BJ (cell line): Measurements from ENCODE around the gene PRUNE1. TPM values are rescaled to one million over a fixed set of nuclear protein-coding genes. Genes with fewer than 3 reads are reported as not detected.

Source experiments
- CTCF ChIA-PET: fragments of 350-600 bp; formaldehyde crosslinking; extraction: SDS; loops from one replicate; lab custom pipeline; 2021; ENCODE audit warnings: antibody characterized with exemption, inconsistent platforms; lab: Yijun Ruan, JAX
- POLR2A ChIA-PET: fragments of 300-600 bp; sonication (Branson Sonifier 250); formaldehyde crosslinking; extraction: SDS; loops from one replicate; lab custom pipeline; 2021; ENCODE audit warnings: antibody characterized with exemption; lab: Charles Lee
- DNase-seq: peaks from one replicate; pipeline ENCODE4 v3.0.0-alpha.2; 2011; ENCODE audit warnings: low read depth
- H3K27me3 ChIP-seq: 2 replicates; pipeline ENCODE4 v1.6.0; 2011; ENCODE audit warnings: low read length; ENCODE audit not compliant: control insufficient read depth, insufficient read depth
- H3K36me3 ChIP-seq: 2 replicates; pipeline ENCODE4 v1.5.1; 2011; ENCODE audit warnings: low read length; ENCODE audit not compliant: control insufficient read depth, insufficient read depth
- H3K4me3 ChIP-seq: 2 replicates; pipeline ENCODE4 v1.5.1; 2011; ENCODE audit warnings: low read depth, mild to moderate bottlenecking, control low read depth, low read length
- polyA plus RNA-seq: library from polyadenylated mRNA; depleted of rRNA; stranded (reverse); fragments of >200 nt; gene quantifications from 2 replicates; pipeline ENCODE4 v1.2.3, GENCODE V29; 2011
- TF ChIP-seq, protein P1 (sequence below): IDR thresholded peaks from 2 replicates; pipeline ENCODE4 v1.5.1; 2011; ENCODE audit warnings: low read depth, mild to moderate bottlenecking, control low read depth, inconsistent platforms, low read length, moderate library complexity; ENCODE audit not compliant: insufficient read depth

Gene PRUNE1
- polyA plus RNA-seq, 1 experiment, result 16.2 TPM

DNA sequence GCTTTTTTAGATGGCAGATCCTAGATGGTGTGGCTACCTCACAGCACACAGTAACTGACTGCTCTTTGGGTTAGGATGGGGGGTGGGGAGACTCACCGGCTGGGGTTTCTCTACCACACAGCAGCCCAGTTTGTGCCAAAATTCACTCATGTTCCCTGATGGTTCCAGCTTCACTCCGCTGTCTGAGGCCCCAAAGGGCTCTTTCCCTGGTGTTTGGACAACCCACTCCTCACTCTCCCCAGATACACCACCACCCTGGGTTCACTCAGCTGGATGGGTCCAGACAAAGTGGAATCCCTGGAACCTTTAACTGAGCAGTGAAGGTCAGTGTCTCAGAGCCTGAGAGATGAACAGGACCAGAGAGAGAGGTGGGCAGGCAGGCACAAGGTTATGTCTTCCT, 47.3 kb downstream of the PRUNE1 start:
- CTCF ChIA-PET, result interaction anchor here (0.9 kb wide), 1 partner anchor 50 kb away, joined by 3 read pairs; no protein-coding TSS in a partner anchor
- no peak for DNase-seq
- peaks cover 21% of the 10 kb centered on the region for H3K36me3 ChIP-seq
- POLR2A ChIA-PET, result no interaction called here
- H3K27me3 ChIP-seq, result no peaks in the 10 kb centered on the region
- no peak overlapping the region for H3K4me3 ChIP-seq
- TF ChIP-seq, protein P1, sequence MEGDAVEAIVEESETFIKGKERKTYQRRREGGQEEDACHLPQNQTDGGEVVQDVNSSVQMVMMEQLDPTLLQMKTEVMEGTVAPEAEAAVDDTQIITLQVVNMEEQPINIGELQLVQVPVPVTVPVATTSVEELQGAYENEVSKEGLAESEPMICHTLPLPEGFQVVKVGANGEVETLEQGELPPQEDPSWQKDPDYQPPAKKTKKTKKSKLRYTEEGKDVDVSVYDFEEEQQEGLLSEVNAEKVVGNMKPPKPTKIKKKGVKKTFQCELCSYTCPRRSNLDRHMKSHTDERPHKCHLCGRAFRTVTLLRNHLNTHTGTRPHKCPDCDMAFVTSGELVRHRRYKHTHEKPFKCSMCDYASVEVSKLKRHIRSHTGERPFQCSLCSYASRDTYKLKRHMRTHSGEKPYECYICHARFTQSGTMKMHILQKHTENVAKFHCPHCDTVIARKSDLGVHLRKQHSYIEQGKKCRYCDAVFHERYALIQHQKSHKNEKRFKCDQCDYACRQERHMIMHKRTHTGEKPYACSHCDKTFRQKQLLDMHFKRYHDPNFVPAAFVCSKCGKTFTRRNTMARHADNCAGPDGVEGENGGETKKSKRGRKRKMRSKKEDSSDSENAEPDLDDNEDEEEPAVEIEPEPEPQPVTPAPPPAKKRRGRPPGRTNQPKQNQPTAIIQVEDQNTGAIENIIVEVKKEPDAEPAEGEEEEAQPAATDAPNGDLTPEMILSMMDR, result no peak

DNA sequence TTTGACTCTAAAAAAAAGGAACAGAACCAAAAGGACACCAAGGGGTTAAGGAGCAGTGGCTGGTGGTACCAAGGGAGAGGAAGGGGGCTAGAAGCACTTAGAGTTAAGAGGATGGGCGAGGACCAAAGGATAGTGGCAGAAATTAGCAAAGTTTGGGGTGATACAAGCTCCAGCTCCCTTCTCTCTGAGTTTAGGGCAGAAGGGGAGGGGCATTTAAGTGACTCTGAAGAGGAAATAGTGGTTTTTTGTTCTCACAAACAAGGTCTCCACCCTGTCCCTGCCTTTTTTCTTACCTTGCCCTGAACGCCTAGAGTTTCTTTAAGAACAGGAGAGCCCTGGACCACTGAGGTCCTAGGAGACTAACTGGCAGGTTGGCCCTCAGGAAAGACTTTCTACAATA, 47.9 kb downstream of the PRUNE1 start:
- CTCF ChIA-PET, result no interaction called here
- POLR2A ChIA-PET, result no interaction called here
- TF ChIP-seq, protein P1, result no peak
- H3K4me3 ChIP-seq, result no peak overlapping the region
- H3K36me3 ChIP-seq, result peaks cover 21% of the 10 kb centered on the region
- H3K27me3 ChIP-seq, result no peaks in the 10 kb centered on the region
- no peak for DNase-seq

DNA sequence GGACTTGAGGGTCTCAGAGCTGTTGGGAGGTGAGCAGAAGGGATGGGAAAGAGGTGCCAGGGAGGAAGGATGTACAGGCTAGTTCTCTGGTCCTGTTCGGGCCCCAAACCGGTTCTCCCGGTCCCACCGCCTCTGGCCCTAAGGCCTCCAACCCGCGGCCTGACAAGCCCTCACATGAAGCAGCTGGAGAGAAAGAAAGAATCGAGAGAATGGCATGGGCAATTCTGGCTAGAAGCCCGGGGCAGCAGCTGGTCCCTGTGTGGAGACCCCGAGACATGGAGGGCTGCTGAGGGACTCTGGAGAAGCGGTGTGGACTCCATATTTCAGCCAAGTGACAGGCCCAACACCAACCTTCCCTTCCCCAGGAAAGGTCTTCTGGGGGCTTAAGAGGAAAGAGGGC, 50.4 kb downstream of the PRUNE1 start:
- ChIA-PET CTCF (interaction anchor here (0.8 to 2.5 kb wide), 8 partner anchors 9 to 258 kb away, joined by 3 to 15 read pairs (median 4); partner anchors contain the start of genes C1orf56, GABPB2 and MINDY1), POLR2A (interaction anchor here (0.6 kb wide), 2 partner anchors 41 to 193 kb away, joined by 3 to 13 read pairs; no protein-coding TSS in a partner anchor)
- Histone ChIP-seq H3K27me3 (no peaks in the 10 kb centered on the region), H3K4me3 (peak overlapping the region; percentile 88), H3K36me3 (peaks cover 15% of the 10 kb centered on the region)
- TF ChIP-seq, protein P1, result no peak
- no peak for DNase-seq

DNA sequence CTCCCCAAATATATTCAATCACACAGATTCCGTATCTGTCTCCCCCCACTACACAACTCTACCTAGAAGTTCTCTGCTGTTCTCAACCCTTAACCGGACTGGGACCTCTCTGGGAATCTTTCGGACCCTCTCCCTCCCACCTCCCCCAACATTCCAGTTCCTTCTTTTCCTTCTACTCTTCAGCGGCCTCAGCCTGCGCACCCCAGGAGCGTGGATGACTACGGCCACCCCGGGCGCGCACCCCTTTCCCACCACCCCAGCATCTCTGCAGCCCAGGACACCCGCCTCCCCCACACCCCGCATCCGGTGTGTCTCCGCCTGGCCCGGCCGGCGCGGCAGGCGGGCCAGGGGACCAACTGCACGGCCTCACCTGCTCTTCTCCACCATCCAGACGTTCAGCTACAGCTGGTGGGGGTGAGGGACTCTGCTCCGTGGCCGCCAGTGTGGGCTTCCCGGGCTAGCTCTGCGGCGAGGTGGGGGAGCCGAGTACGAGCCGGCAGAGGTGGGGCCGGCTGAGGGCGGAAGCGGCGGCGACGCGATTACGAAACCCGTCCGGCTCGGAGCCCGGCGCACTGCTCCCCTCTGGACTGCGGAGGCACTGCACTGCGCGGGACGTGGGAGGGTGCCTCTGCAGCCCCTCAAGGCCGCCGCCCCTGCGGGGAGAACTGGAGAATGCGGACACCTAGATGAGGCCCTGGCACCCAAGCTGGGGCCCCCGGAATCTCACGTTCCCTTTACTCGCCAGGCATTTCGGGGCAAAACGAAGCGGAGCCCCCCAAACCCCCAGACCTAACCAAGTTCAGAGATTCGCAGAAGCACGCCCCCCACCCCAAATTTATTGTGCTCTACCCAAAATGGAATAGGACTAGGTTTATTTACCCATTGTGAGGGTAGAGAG, 51.1 kb downstream of the PRUNE1 start, which contains the start of gene CDC42SE1:
CDC42SE1 (minus strand) TSS at position 514 of the 898 bp plus-strand sequence. CDS start 3,892 bp downstream, outside the sequence.
- ChIA-PET POLR2A (no interaction called here), CTCF (interaction anchor here (0.8 to 2.5 kb wide), 8 partner anchors 8 to 257 kb away, joined by 3 to 15 read pairs (median 4); partner anchors contain the start of genes C1orf56, GABPB2 and MINDY1)
- no peak for DNase-seq

More for the DNA sequence above, 51.1 kb downstream of the PRUNE1 start, which contains the start of gene CDC42SE1:
- Histone ChIP-seq H3K27me3 (no peaks in the 10 kb centered on the region), H3K36me3 (peaks cover 11% of the 10 kb centered on the region), H3K4me3 (peak within 1 kb of the TSS; percentile 88)
- TF ChIP-seq, protein P1, result peak; percentile 87
